PFSK-1 (cell line): ENCODE results near the gene MPDZ.

ENCODE experiments used
- POLR2AphosphoS5 ChIP-seq: IDR thresholded peaks from 2 replicates; pipeline ENCODE4 v1.6.1; 2012; ENCODE audit warnings: low read depth, mild to moderate bottlenecking, control low read depth, low read length, moderate library complexity
- SIN3A ChIP-seq: IDR thresholded peaks from 2 replicates; pipeline ENCODE4 v1.6.1; 2012; ENCODE audit warnings: mild to moderate bottlenecking, low read length, moderate library complexity, borderline replicate concordance; ENCODE audit not compliant: insufficient read depth
- TAF1 ChIP-seq: IDR thresholded peaks from 2 replicates; pipeline ENCODE4 v1.6.1; 2012; ENCODE audit warnings: low read length, control low read depth, borderline replicate concordance; ENCODE audit not compliant: insufficient read depth
- TF ChIP-seq, protein P1 (sequence below), 2 experiments: IDR thresholded peaks; 2 replicates each; pipeline versions ENCODE4 v1.6.1 to v1.8.0; 2011 to 2012; ENCODE audit warnings: low read depth in 2 of 2, low read length in 2 of 2, control low read depth in 1 of 2, inconsistent platforms in 1 of 2, mild to moderate bottlenecking in 1 of 2, moderate library complexity in 1 of 2; ENCODE audit not compliant: insufficient read depth in 1 of 2

DNA sequence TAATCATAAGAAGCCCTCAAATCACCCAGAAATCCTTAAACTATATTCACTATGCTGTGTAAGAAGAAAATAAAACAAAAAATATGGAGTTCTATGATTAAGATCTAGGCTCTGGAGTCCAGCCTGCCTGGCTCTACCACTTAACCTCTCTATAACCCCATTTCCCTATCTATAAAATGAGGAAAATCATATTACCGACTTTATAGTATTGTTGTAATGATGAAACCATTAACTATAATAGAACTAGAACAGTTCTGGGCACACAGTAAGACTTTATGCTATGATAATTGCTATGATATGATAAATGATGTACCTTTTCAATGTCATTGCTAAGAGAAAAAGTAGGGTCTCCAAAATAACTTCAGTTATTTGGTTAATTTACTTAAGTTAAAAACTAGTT is 40.3 kb downstream of the MPDZ start:
- TF ChIP-seq, protein P1, sequence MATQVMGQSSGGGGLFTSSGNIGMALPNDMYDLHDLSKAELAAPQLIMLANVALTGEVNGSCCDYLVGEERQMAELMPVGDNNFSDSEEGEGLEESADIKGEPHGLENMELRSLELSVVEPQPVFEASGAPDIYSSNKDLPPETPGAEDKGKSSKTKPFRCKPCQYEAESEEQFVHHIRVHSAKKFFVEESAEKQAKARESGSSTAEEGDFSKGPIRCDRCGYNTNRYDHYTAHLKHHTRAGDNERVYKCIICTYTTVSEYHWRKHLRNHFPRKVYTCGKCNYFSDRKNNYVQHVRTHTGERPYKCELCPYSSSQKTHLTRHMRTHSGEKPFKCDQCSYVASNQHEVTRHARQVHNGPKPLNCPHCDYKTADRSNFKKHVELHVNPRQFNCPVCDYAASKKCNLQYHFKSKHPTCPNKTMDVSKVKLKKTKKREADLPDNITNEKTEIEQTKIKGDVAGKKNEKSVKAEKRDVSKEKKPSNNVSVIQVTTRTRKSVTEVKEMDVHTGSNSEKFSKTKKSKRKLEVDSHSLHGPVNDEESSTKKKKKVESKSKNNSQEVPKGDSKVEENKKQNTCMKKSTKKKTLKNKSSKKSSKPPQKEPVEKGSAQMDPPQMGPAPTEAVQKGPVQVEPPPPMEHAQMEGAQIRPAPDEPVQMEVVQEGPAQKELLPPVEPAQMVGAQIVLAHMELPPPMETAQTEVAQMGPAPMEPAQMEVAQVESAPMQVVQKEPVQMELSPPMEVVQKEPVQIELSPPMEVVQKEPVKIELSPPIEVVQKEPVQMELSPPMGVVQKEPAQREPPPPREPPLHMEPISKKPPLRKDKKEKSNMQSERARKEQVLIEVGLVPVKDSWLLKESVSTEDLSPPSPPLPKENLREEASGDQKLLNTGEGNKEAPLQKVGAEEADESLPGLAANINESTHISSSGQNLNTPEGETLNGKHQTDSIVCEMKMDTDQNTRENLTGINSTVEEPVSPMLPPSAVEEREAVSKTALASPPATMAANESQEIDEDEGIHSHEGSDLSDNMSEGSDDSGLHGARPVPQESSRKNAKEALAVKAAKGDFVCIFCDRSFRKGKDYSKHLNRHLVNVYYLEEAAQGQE (IDR thresholded peaks at IDR 0.05; ENCODE audit: insufficient read depth in 1 of 2, low read depth in 2 of 2, low read length in 2 of 2) = no peak
- TF ChIP-seq TAF1 = no peak
- no peak for TF ChIP-seq SIN3A
- no peak for TF ChIP-seq POLR2AphosphoS5
